Epithelial cell of prostate (primary cell): ENCODE measurements around the gene IL11RA.

Experiments used
- DNase-seq: peaks from one replicate; pipeline ENCODE4 v3.0.0-alpha.2; 2011; ENCODE audit warnings: low read depth, low spot score
- H3K27ac ChIP-seq: fragments of 450-650 bp; 2 replicates; pipeline ENCODE4 v1.5.1; 2017; ENCODE audit warnings: mild to moderate bottlenecking

IL11RA gene

DNA sequence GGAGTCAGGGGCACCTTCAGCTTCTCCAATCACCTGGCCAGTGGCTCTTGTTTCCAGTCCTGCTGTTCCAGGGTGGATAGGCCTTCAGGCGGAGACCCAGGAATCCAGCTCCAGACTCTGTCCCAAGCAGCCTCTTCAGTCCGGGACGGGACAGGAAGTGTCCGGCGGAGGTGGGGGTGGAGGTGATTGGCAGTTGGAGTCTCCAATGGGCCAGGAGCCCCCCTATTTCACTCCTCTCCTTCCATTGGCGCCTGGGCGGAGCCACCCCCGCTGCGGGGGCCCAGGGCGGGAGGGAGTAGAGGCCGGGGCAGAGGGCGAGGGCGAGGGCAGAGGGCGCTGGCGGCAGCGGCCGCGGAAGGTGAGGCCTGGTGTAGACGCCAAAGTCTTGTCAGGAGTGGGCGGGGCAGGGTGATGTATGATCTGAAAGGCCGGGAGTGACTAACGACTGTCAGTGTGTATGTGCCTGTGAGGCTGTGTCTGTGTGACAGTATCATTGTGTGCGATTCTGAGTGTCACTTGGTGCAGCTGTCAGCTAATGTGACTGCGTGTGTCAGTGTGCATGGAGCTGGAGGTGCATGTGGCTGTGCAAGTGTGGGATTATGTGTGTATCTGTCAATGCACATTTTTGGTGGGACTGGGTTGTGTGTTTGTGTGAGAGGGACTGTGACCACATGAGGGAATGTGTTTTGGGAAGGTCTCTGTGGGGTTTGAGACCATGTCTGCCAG, at the start of gene IL11RA:
Gene IL11RA, plus strand, starts transcription at position 310 of the 726 bp plus-strand sequence. CDS start 3,033 bp downstream, outside the sequence.
- H3K27ac ChIP-seq: peak within 1 kb of the TSS; percentile 55
- DNase-seq: no peak

DNA sequence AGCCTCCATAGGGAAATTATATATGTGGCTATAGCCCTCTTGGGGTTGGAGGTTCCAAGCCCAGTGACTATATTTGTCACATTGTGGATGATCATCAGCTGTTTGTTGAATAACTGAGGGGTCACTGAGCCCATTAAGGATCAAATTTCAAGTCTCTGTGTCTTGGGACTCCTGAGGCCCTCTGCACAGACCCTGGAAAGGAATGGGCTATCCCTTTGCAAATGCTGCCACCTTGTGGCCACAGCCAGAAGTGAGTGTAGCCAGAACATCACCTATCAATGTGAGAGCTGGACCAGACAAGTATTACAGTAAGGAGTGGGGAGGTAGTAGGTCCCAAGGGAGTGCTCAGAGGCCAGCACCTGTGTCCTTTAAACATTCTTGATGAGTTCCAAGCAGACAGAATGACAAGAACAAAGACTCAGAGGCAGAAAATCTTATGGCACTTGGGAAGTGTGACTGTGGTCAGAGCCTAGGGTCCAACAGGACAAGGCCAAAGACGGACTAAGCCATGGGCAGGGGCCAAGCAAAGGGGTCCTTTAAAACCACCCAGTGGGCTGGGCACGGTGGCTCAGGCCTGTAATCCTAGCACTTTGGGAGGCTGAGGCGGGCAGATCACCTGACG, 48.3 kb upstream of the IL11RA start:
- no peak for DNase-seq
- H3K27ac ChIP-seq: no peak overlapping the region

DNA sequence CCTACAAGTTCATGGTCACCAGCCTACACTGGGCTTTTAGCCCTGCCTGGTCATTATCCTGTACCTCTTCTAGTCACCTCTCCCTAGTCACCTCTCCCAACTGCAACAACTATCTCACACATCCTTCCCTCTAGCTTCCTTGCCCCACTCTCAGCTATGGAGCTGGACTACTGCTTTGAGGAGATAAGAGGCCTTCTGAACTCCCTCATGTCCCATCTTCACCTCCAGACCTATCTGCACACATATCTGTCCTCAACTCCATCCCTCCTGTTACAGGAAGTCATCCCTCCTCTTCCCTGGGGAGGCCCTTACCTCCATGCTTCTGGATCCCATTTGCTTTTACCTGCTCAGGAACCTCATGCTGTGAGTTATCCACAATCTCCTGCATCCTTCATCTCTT, 45.8 kb upstream of the IL11RA start:
- no peak for DNase-seq

DNA sequence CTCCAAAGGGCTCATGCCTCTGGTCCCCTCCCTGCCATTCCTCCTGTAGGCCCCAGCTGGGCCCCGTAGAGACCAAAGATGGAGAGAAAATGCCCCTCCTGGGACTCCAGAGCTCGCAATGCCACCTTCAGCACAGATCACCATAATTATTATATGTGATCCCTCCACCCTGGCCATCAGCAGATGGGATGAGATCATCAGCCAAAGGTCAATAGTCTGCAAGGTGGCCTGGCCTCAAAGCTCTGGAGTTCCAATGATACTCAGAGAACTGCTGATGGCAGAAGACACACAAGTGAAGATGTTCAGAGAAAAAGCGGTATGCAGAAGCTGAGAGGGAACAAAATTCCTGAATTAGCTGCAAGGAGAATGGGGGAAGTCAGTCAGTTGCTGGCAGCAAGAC, 45.1 kb upstream of the IL11RA start:
- no peak for DNase-seq
- H3K27ac ChIP-seq: no peak overlapping the region

More for the DNA sequence above, 45.8 kb upstream of the IL11RA start:
- H3K27ac ChIP-seq: no peak overlapping the region

DNA sequence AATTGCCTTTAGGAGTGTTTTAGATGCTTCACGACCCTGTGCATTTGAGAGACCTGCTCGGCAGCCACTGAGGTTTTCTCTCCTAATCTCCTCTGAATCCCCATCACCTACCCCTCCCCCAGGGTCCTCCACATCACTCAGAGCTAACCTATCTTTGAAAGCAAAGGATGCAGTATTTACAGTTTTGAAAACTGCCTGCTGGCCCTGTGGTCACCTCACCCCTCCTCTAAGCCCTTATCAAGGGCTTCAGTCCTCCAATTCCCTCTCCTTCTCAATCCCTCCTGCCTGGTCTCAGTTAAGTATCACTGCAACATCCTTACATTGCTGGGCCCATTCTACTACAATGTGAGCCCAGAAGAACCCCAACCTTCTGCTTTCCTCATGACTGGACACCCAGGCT, 44.7 kb upstream of the IL11RA start:
- no peak for DNase-seq
- no peak overlapping the region for H3K27ac ChIP-seq

DNA sequence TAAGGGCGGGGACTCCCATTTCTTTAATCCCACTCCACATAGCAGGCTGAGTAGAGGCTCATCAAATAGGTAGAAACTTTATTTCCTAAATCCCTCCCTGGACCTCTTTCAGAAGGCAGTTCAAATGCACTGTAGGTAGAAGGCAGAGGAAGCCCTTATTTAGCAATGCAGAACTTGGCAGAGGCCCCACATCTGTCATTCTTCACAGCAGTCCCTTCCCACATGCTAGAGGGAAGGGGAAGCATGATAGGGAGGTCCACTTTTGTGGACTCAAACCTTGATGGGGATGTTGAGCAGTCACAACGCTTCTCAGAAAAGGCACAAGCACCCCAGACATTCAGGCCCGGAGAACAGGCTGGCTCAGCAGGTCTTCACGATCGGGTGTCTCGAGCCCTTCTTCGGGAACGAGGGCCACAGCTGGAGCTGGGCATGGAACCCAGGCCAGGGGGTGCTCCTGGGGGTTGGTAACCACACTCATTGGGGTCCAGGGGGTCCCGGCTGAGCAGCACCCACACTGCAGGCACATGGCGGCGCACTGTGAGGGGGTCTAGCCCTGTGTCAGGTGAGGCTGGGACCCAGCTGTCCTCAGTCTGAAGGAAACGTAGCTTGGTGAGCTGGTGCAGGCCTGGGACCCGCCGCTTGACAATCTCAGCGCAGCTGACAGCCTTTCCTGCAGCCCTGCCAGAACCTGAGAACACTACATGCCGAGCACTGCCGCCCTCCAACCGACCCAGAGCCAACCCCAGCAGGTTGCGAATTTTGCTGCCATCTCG, 41.4 kb upstream of the IL11RA start:
- no peak for DNase-seq
- no peak overlapping the region for H3K27ac ChIP-seq

DNA sequence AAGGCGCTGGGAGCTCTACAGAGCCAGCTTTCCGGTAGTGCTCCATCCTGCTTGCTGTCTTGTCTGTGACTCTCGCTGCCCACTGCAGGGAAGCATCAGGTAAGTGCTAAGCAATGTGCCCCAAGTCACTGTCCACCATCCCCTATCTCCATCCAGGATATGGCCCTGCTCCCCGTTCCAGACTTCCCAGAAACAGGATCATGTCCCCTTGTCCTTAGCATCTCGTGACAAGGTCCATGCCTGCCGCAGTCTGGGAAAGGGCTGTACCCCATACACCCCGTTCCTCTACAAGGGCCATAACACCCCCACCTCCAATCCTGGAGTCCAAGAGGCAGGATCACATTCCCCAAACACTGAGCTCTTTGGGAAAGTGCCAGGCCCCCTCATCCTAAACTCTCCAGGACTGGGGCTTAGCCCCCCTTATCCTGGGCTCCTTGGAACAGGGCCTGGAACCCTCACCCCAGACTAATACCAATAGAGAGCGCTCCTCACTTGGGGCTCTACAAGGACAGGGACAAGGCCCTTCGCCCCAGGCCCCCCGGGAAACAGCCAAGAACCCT, 40.7 kb upstream of the IL11RA start:
- DNase-seq: no peak

DNA sequence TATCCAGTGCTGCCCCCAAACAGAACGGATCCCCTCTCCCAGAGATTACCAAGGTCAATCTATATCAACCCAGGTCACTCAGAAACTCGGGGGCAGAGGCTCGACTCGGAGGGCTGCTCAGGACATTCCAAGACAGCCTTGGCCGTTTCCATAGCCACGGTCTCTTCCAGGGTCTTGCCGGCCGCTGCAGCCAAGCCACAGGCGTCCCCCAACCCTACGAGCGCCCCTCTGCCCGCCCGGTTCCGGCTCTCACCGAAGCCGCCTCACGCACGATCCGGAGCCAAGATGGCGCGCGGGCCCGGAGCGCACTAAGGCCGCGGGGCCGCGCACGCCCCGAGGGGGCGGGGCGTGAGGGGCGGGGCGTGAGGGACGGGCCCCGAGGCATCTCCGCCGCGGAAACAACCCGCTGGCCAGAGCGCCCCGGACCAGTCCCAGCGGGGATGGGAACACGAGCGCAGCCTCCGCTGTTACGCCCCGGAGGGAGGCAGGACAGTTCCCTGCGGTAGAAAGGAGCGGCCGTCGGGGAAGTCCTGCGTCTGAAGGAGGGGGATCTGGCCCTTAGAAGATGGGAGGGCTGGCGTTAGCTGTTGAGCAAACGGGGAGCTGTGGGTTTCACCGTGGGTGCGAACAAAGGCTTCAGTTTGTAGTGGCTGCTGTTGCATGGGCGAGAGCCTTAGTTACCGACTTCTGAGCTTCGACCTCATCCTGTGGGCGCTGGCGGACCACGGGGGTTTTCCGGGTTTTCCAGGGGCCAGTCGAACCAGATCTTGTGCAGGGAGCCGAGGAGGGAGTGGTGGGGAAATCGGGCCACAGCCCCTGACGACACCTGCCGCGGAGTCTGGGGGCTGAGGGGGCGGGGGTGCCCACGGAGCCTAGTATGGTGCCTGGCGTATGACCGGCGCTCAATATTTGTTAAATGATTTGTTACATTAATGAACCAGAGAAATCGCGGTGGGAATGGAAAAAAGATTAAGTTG, 39.9 kb upstream of the IL11RA start, which contains the start of gene RPP25L:
Gene RPP25L, minus strand, starts transcription at position 287 of the 977 bp plus-strand sequence. CDS start 801 bp downstream, outside the sequence.
- no peak for DNase-seq
- peak within 1 kb of the TSS; percentile 85 for H3K27ac ChIP-seq

More for the DNA sequence above, 40.7 kb upstream of the IL11RA start:
- peak overlapping the region; percentile 85 for H3K27ac ChIP-seq

DNA sequence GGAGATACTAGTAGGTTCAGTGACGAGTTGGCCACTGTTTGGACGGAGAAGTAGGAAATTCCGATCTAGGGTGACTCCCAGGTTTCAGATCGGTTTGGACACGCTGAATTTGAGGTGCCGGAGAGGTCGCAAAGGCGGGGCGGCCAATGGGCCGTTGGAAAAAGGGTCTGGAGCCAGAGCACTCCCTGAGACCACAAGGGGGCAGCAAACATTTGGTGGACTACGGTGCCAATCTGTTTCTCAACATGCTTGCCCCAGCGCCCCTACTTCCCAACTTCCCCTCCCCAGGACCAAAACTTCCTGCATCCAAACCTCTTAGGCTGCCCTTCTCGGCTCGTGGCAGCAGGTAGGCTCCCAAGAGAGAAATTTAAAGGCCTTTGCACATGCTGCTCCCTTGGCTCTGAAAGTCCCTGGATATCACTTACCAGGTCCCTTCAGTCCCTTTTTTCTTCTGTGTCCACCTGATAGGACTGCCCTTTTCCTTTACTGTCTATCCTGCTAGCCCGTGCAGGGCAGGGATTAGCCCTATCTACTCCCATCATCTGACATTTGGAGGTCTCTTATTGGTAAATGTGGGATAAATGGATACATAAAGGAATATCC, 39.1 kb upstream of the IL11RA start:
- H3K27ac ChIP-seq: peak overlapping the region; percentile 85
- no peak for DNase-seq

DNA sequence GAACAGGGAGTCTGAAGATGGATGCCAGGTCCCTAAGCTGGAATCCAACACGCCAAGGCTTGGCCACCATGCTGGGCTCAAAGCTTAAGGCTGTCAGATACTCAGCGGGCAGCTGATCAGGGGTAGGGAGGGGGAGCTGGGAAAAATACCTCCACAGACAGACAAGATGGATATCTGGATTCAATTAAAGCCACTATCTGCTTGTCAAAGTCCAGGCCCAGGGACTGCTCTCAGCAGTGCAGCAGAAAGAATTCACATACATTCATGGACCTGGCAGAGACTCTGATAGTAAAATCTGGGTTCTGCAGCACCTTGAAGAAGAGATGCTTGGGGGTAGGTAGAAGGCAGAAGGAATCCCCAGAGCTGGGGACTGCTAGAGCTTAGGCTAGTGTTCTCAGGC, 36.9 kb upstream of the IL11RA start:
- no peak for DNase-seq
- no peak overlapping the region for H3K27ac ChIP-seq

DNA sequence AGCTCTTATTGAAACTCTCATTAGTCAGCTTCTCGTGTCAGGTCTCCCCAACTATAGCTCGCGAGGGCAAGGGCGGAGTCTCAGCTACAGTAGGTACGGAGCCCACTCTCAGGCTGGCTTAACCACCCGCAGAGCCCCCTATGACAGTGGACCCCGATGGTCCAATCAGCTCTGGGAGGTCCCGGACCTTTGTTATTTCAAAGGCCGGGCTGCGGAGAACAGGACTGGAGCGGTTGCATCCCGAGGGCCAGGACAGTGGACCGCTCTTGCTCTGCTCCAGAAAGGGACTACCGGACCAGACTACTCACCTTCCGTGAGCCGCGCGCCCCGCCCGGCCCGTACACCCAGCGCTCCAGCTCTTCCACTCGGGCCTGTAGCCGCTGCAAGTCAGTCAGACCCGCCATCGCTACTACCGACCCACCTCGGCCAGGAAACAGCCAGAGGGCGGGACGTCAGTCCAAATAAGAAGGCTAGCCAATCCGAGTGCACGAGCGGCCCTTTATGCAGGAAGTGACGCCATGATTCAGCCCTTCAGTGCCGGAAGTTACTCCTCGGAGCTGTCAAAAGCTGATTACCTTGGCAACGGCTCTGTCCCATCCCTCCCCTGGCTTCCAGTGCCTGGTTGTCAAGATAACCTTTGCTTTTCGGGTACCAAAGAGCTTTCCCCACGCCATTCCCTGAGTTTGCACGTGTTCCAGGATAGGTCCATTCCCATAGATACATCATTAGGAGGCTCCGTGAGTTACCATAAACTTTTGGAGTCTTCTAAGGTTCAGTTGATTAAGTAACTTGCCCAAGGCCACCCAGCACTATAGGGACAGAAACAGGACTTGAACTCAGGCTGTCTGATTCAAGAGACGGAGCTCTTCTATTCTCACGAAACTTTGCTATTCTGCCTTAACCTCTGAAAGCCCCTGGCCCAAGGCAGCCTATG, 31.7 kb upstream of the IL11RA start, which contains the start of gene DCTN3:
Gene DCTN3, minus strand, starts transcription at position 435 of the 934 bp plus-strand sequence. Its CDS starts 31 bp downstream, at position 404.
- H3K27ac ChIP-seq: no peak within 1 kb of the TSS
- peak; percentile 60 for DNase-seq

DNA sequence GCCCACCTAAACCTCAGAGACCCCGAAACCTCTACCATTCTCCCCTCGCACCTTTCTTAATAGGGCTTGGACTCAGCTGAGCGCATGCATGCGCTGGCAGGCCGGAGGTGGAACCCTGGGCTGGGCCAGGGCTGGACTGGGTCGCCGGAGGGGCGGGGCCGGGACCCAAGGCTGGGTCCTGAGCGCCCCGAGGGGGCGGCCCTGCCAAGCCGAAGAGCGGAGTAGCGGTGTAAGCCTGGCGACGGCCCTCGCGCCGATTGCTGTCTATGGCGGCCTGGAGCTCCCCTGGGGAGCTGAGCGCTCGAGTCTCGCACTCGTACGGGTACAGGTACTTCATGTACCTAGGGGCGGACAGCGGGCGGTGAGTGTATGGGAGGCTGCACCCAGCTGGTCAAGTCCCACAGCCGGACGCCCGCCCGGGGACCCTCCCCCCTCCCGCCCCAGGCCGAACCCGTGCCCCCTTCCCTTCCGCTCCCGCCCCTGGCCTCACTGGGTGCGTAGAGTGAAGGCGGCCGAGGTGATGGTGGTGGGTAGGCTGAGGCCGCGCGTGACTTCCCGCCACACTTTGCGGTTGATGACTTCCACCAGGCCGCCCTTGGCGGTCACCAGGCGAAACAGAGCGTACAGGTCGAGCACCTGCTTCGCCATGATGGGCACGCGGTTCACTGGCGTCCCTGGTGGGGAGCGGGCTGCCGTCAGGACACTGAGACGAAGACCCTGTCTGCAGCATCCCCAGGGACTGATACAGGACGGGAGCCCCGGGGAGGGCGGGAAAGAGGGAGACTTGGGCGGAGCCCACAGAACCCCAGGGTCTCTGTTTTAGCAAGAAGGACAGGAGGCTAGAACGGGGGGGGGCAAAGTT, 28.4 kb upstream of the IL11RA start:
- no peak overlapping the region for H3K27ac ChIP-seq
- DNase-seq: no peak

DNA sequence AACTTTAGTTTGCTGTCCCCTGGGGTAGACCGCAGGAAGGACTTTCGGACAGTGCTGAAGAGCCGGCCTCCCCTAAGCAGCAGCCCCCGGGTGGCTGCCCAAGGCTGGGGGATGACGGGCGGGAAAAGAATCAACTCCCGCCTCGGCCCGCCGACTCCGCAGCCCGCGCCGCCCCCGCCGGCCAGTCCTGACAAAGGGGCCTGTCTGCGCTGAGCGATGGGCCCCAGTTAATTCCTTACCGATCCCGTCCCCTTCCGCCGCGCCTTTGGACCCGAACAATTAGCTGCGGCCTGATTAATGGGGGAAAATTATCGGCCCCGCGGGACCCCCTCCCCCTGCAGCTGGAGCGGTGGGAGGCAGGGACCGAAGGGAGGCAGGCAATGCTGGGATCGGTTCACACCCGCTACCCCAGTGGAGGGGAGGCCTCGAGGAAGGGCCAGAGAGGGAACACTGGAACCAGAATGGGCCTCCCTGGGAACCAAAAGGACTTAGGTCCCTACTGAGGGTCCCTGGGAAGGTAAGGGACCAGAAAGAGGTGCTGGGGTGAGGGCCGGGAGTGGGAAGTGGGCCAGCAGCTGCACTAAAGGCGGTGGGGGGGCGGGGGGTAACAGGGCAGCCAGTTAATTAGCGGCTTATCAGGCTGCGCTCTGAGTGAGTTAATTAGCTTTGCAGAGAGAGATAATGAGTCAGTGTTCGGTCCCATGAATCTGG, 27.4 kb upstream of the IL11RA start:
- H3K27ac ChIP-seq: no peak overlapping the region
- no peak for DNase-seq

DNA sequence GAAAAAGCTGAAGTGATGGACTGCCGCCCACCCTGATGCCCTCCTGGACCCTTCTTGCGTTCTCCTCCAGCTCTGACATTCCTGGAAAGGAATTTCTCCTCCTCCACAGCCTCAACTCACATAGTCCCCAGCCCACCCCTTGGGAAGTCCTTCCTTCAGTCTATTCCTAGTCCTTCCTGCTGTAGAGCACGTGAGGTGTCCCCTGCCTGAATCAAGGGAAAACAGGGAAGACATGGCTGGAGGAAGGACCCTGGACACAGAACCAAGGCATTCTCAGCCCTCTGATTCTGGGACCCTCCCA, 26.8 kb upstream of the IL11RA start:
- H3K27ac ChIP-seq: no peak overlapping the region
- no peak for DNase-seq

DNA sequence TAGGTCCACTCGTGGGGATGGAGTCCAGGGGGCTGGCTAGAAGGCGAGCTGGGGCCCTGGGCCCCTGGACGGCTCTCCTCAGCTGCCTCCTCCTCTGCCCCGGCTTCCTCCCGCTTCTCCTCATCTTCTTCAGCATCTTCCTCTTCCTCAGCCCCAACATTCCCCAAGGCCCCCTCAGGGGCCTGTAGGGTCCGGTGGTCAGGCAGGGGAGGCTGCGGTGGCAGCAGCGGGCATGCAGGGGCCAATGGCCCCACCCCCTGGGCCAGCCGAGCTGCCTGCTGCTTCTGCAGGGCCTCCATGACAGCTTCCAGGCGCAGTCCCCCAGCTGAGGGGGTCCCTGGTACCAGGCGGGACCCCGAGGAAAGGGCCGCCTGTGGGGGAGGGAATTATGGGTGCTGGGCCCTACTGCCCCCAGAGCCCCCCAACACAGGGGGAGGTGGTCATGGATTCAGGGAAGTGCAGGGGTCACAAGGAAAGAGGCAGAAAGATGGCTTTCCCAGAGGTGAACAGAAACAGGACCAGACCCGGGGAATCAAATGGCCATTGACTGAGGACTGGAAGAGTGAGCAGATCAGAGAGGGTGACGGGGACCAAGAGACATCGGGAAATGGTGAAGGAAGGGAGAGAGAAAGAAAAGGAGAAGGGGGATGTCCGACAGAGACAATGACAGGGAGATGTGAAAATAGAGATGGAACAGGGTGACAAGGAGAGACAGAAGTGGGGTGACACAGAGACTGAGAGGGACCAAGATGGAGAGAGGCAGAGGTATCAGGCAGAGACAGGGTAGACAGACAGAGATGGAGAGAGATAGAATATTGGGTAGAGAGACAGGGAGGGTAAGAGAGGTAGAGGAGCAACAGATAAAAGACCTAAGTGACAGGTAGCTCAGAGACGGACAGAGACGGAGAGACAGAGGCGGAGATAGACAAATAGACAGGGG, 24.0 kb upstream of the IL11RA start:
- no peak overlapping the region for H3K27ac ChIP-seq
- DNase-seq: no peak
